ENCODE data around the gene THSD7A.

DNA sequence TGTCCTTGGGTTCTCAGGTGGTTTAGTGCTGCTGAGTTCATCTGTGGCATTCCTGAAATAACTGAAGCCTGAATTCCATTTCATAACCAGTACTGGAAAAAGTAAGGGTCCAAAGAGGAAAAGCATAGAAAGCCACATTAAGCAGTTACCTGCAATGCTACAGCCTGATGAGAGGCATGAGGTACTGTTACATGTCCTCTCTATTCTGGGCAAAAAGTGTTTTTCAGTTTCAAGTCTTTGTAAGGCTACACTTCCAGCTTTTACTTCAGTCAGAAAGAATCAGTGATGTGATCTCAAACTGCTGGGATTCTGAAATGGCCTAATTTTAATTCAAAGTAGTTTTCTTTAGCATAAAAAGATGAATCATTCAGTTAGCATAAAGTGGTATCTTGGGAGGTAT, 488.9 kb downstream of the THSD7A start:
- no peak for TF ChIP-seq ZNF586 (CRISPR knock-in tag; conservative IDR thresholded peaks at IDR 0.05)
- no peak for TF ChIP-seq POLR2A (conservative IDR thresholded peaks at IDR 0.05)
- no peak for TF ChIP-seq NCOA6 (IDR thresholded peaks at IDR 0.05)
- TF ChIP-seq ZNF644 (tag; IDR thresholded peaks at IDR 0.05; ENCODE audit: low read depth): no peak
- TF ChIP-seq GATAD2B (IDR thresholded peaks at IDR 0.05; ENCODE audit: borderline replicate concordance): no peak
- TF ChIP-seq PPARD (CRISPR knock-in tag; IDR thresholded peaks at IDR 0.05): no peak
- no peak for TF ChIP-seq FOXP1 (CRISPR knock-in tag; IDR thresholded peaks at IDR 0.05)
- TF ChIP-seq NFRKB (IDR thresholded peaks at IDR 0.05; ENCODE audit: low read depth): no peak
- no peak for TF ChIP-seq KDM4B (IDR thresholded peaks at IDR 0.05; ENCODE audit: borderline replicate concordance in 2 of 2, low read depth in 1 of 2)
- no peak for TF ChIP-seq CTCF (IDR thresholded peaks at IDR 0.05 in 2 of 3, conservative IDR thresholded peaks at IDR 0.05 in 1 of 3; ENCODE audit: insufficient read depth in 2 of 3, low read depth in 1 of 3, low read length in 3 of 3)
- no peak for TF ChIP-seq MAFK (IDR thresholded peaks at IDR 0.05; ENCODE audit: low read length)
- TF ChIP-seq TCFL5 (CRISPR knock-in tag; conservative IDR thresholded peaks at IDR 0.05): no peak
- TF ChIP-seq TCF3 (CRISPR knock-in tag; IDR thresholded peaks at IDR 0.05): no peak
- TF ChIP-seq CBX1 (IDR thresholded peaks at IDR 0.05; ENCODE audit: low read depth): no peak
